Measurements from ENCODE around the gene PGP.

- TF ChIP-seq CTCF (conservative IDR thresholded peaks at IDR 0.05 in 1 of 2, IDR thresholded peaks at IDR 0.05 in 1 of 2; ENCODE audit: extremely low read depth in 1 of 2, insufficient read depth in 1 of 2, low read depth in 1 of 2, low read length in 2 of 2) (no peak), EZH2 (IDR thresholded peaks at IDR 0.05; ENCODE audit: borderline replicate concordance, low read length) (no peak)
Observed at GRCh38 chr16:2246301-2246885, 31.8 kb upstream of the PGP start.

All from mammary epithelial cell (primary cell).